ENCODE data around the gene KCTD3. TPM values are rescaled to one million over a fixed set of nuclear protein-coding genes. Genes with fewer than 3 reads are reported as not detected.

Gene KCTD3
- total and polyA plus RNA-seq, 10 of the 15 experiments (the other 5 are each of a cell fraction or from before 2014, with no cell fraction given), result 3.6 to 19.8 (median 10.7) TPM

DNA sequence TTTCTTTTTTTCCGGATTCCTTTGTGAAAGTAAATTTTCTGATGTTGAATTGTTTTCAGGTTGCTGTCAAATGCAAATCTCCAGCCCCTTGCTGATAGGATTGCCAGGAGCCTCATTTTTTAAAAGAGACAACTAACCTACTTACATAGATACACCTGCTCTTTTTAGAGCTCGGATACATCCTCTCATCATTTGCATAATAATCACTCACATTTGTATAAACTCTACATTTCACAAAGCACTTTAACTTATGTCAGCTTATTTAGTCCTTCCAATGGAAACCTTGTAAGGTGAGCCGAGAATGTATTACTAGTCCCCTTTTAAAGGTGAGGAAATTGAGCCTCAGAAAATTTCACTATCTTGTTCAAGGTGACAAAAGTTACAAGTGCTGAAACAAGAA is 84.8 kb downstream of the KCTD3 start (continued):
- no peak for TF ChIP-seq MXI1 (IDR thresholded peaks at IDR 0.05; ENCODE audit: low read depth, low read length)

DNA sequence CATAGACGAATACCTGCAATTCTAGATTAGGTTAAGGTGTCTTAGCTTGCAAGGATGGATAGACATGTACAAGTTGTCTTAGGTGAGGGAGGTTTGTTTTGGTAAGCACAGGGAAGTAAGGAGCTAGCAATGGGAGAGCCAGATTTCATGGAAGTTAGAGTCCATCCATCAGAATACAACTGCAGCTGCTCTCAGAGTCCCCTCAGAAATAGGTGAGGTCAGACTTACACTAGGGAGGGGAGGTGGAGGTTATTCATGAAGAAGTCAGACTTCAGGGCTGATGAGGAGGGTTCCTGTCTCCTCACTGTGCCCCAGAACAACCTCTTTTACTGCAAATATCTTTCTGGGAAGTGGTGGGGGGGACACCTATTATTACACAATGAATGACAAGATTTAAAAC is 85.3 kb downstream of the KCTD3 start:
- no peaks in the 10 kb centered on the region for H3K9me3 ChIP-seq (replicated peaks; ENCODE audit: control insufficient read depth, insufficient read depth, low read length)
- H3K79me2 ChIP-seq (ENCODE audit: control insufficient read depth, insufficient read depth, low read length), result no peaks in the 10 kb centered on the region
- ChIA-PET RAD21 (ENCODE audit: unreplicated experiment) (interaction anchor here (1.0 to 1.3 kb wide), 2 partner anchors 12 to 14 kb away, joined by 3 to 4 read pairs; no protein-coding TSS in a partner anchor), SMC1A (ENCODE audit: uncharacterized antibody, unreplicated experiment) (interaction anchor here (0.8 to 1.5 kb wide), 5 partner anchors 10 to 52 kb away, joined by 4 to 6 read pairs (median 4); no protein-coding TSS in a partner anchor), CTCF (interaction anchor here (0.7 to 1.3 kb wide), 4 partner anchors 8 to 13 kb away, joined by 3 read pairs; no protein-coding TSS in a partner anchor), POLR2A (interaction anchor here (1.0 kb wide), 1 partner anchor 21 kb away, joined by 3 read pairs; no protein-coding TSS in a partner anchor)
- H2AFZ ChIP-seq (ENCODE audit: control insufficient read depth, low read depth, low read length), result no peak overlapping the region
- H3K27me3 ChIP-seq (replicated peaks in 1 of 2; ENCODE audit: control insufficient read depth in 2 of 2, insufficient read depth in 2 of 2, low read length in 1 of 2), result no peaks in the 10 kb centered on the region; a peak in 1 of 4 replicates
- no peak for DNase-seq (ENCODE audit: low read depth, low spot score)
- in situ Hi-C loops (cut with MboI) (no loop called here), intact Hi-C loops (cut with micrococcal nuclease; ENCODE audit: unreplicated experiment) (no loop called here)
- H4K20me1 ChIP-seq (ENCODE audit: control insufficient read depth, insufficient read depth), result no peaks in the 10 kb centered on the region
- no peak overlapping the region for H3K27ac ChIP-seq (ENCODE audit: control insufficient read depth, insufficient read depth)
- no peak for ATAC-seq
- no peak overlapping the region for H3K4me2 ChIP-seq (ENCODE audit: control insufficient read depth, insufficient read depth)
- no TSS peak for BruUV-seq (replicated peaks)
- no peak overlapping the region for H3K9ac ChIP-seq (ENCODE audit: control insufficient read depth, insufficient read depth, low read length)
- FAIRE-seq, result no peak
- H3K4me1 ChIP-seq (ENCODE audit: control insufficient read depth, insufficient read depth, low read length), result no peaks in the 10 kb centered on the region
- WGBS (ENCODE audit: insufficient coverage, insufficient replicate concordance, low lambda C conversion rate, missing lambda C conversion rate), result 48% methylated on average over 1 of the region's 1 CpG
- no peaks in the 10 kb centered on the region for H3K36me3 ChIP-seq (ENCODE audit: control insufficient read depth in 2 of 2, insufficient read depth in 2 of 2, low read length in 1 of 2)
- TF ChIP-seq RBBP5 (conservative IDR thresholded peaks at IDR 0.05) (no peak), STAT3 (IDR thresholded peaks at IDR 0.05; ENCODE audit: low read depth, low read length) (no peak), JUND (IDR thresholded peaks at IDR 0.05; ENCODE audit: low read depth, low read length) (no peak), CHD2 (IDR thresholded peaks at IDR 0.05; ENCODE audit: borderline replicate concordance, low read depth, low read length) (no peak), SPI1 (IDR thresholded peaks at IDR 0.05; ENCODE audit: borderline replicate concordance, insufficient read depth, low read depth, low read length) (no peak), MEF2B (IDR thresholded peaks at IDR 0.05; ENCODE audit: partially characterized antibody, poor library complexity, severe bottlenecking) (no peak), BCL11A (IDR thresholded peaks at IDR 0.05; ENCODE audit: low read depth, low read length) (no peak)
- H3K4me3 ChIP-seq, result no peak overlapping the region
